ENCODE measurements around the gene NAB2. TPM values are rescaled to one million over a fixed set of nuclear protein-coding genes. Genes with fewer than 3 reads are reported as not detected.

Gene NAB2
- total and polyA plus RNA-seq, 10 of the 15 experiments (the other 5 are each of a cell fraction or from before 2014, with no cell fraction given) = 0.35 to 35.2 (median 15.3) TPM

DNA sequence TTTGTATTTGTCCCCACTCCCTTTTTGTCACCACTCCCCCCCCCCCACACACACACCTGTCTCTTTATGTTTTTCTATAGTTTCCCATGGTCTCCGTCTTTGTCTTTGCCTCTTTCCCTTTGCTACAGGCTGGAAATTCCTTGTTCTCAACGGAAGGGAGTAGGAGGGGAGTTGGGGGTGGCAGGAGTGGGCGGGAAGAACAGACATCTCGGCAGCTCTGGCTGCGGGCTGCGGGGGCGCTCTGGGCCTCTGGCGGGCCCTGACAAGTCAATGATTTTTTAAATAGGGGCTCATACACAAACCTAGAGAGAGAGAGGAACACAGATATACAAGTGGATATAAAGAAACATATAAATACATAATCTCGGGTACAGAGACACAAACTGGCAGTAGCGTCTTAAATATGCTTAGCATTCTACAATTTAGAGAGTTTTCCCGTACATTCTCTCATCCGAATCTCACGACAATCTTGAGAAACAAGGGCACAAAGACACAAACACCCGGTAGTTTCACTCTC, 2.4 kb upstream of the NAB2 start (continued):
- TF ChIP-seq, protein P1, sequence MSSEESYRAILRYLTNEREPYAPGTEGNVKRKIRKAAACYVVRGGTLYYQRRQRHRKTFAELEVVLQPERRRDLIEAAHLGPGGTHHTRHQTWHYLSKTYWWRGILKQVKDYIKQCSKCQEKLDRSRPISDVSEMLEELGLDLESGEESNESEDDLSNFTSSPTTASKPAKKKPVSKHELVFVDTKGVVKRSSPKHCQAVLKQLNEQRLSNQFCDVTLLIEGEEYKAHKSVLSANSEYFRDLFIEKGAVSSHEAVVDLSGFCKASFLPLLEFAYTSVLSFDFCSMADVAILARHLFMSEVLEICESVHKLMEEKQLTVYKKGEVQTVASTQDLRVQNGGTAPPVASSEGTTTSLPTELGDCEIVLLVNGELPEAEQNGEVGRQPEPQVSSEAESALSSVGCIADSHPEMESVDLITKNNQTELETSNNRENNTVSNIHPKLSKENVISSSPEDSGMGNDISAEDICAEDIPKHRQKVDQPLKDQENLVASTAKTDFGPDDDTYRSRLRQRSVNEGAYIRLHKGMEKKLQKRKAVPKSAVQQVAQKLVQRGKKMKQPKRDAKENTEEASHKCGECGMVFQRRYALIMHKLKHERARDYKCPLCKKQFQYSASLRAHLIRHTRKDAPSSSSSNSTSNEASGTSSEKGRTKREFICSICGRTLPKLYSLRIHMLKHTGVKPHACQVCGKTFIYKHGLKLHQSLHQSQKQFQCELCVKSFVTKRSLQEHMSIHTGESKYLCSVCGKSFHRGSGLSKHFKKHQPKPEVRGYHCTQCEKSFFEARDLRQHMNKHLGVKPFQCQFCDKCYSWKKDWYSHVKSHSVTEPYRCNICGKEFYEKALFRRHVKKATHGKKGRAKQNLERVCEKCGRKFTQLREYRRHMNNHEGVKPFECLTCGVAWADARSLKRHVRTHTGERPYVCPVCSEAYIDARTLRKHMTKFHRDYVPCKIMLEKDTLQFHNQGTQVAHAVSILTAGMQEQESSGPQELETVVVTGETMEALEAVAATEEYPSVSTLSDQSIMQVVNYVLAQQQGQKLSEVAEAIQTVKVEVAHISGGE (CRISPR knock-in tag; IDR thresholded peaks at IDR 0.05) = no peak
- no peak for TF ChIP-seq CREM (IDR thresholded peaks at IDR 0.05; ENCODE audit: low read depth)
- no peak for TF ChIP-seq ZNF207 (IDR thresholded peaks at IDR 0.05; ENCODE audit: borderline replicate concordance)
- TF ChIP-seq ZBED1 (IDR thresholded peaks at IDR 0.05; ENCODE audit: borderline replicate concordance) = no peak
- TF ChIP-seq, protein P2, sequence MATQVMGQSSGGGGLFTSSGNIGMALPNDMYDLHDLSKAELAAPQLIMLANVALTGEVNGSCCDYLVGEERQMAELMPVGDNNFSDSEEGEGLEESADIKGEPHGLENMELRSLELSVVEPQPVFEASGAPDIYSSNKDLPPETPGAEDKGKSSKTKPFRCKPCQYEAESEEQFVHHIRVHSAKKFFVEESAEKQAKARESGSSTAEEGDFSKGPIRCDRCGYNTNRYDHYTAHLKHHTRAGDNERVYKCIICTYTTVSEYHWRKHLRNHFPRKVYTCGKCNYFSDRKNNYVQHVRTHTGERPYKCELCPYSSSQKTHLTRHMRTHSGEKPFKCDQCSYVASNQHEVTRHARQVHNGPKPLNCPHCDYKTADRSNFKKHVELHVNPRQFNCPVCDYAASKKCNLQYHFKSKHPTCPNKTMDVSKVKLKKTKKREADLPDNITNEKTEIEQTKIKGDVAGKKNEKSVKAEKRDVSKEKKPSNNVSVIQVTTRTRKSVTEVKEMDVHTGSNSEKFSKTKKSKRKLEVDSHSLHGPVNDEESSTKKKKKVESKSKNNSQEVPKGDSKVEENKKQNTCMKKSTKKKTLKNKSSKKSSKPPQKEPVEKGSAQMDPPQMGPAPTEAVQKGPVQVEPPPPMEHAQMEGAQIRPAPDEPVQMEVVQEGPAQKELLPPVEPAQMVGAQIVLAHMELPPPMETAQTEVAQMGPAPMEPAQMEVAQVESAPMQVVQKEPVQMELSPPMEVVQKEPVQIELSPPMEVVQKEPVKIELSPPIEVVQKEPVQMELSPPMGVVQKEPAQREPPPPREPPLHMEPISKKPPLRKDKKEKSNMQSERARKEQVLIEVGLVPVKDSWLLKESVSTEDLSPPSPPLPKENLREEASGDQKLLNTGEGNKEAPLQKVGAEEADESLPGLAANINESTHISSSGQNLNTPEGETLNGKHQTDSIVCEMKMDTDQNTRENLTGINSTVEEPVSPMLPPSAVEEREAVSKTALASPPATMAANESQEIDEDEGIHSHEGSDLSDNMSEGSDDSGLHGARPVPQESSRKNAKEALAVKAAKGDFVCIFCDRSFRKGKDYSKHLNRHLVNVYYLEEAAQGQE (IDR thresholded peaks at IDR 0.05; ENCODE audit: low read depth, low read length) = no peak
- TF ChIP-seq, protein P3, sequence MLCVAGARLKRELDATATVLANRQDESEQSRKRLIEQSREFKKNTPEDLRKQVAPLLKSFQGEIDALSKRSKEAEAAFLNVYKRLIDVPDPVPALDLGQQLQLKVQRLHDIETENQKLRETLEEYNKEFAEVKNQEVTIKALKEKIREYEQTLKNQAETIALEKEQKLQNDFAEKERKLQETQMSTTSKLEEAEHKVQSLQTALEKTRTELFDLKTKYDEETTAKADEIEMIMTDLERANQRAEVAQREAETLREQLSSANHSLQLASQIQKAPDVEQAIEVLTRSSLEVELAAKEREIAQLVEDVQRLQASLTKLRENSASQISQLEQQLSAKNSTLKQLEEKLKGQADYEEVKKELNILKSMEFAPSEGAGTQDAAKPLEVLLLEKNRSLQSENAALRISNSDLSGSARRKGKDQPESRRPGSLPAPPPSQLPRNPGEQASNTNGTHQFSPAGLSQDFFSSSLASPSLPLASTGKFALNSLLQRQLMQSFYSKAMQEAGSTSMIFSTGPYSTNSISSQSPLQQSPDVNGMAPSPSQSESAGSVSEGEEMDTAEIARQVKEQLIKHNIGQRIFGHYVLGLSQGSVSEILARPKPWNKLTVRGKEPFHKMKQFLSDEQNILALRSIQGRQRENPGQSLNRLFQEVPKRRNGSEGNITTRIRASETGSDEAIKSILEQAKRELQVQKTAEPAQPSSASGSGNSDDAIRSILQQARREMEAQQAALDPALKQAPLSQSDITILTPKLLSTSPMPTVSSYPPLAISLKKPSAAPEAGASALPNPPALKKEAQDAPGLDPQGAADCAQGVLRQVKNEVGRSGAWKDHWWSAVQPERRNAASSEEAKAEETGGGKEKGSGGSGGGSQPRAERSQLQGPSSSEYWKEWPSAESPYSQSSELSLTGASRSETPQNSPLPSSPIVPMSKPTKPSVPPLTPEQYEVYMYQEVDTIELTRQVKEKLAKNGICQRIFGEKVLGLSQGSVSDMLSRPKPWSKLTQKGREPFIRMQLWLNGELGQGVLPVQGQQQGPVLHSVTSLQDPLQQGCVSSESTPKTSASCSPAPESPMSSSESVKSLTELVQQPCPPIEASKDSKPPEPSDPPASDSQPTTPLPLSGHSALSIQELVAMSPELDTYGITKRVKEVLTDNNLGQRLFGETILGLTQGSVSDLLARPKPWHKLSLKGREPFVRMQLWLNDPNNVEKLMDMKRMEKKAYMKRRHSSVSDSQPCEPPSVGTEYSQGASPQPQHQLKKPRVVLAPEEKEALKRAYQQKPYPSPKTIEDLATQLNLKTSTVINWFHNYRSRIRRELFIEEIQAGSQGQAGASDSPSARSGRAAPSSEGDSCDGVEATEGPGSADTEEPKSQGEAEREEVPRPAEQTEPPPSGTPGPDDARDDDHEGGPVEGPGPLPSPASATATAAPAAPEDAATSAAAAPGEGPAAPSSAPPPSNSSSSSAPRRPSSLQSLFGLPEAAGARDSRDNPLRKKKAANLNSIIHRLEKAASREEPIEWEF (IDR thresholded peaks at IDR 0.05; ENCODE audit: insufficient replicate concordance, low read depth, low read length) = no peak
- TF ChIP-seq PML (IDR thresholded peaks at IDR 0.05; ENCODE audit: low read length) = no peak
- no peak; a peak in 1 of 4 replicates for TF ChIP-seq EP300 (IDR thresholded peaks at IDR 0.05; ENCODE audit: borderline replicate concordance in 1 of 2, control insufficient read depth in 1 of 2, low read depth in 2 of 2, low read length in 2 of 2)
- TF ChIP-seq ATF7 (IDR thresholded peaks at IDR 0.05; ENCODE audit: low read depth) = no peak; the same call in 1 of the 2 replicates
- TF ChIP-seq BHLHE40 (IDR thresholded peaks at IDR 0.05; ENCODE audit: borderline replicate concordance in 1 of 2, low read depth in 2 of 2, low read length in 1 of 2) = no peak
- TF ChIP-seq STAT3 (IDR thresholded peaks at IDR 0.05; ENCODE audit: low read depth, low read length) = 0 out of 2 replicates have a peak, but pooled peaks have one; percentile 27
- TF ChIP-seq POLR2AphosphoS5 (IDR thresholded peaks at IDR 0.05; ENCODE audit: low read length) = no peak
- no peak for TF ChIP-seq NFXL1 (IDR thresholded peaks at IDR 0.05; ENCODE audit: borderline replicate concordance)
